Mesodermal cell (in vitro differentiated cells): ENCODE measurements around the gene PARD3B.

ENCODE experiments used
- H3K27ac ChIP-seq: 2 replicates; pipeline ENCODE4 v1.7.0; 2013; ENCODE audit warnings: mild to moderate bottlenecking, low read depth, low read length, moderate library complexity; ENCODE audit not compliant: severe bottlenecking
- H3K36me3 ChIP-seq: 2 replicates; pipeline ENCODE4 v1.7.1; 2013; ENCODE audit warnings: mild to moderate bottlenecking, low read length, moderate library complexity; ENCODE audit not compliant: control insufficient read depth, insufficient read depth
- H3K4me1 ChIP-seq: one replicate; pipeline ENCODE4 v1.7.1; 2013; ENCODE audit warnings: mild to moderate bottlenecking, low read length; ENCODE audit not compliant: insufficient read depth, control insufficient read depth, poor library complexity, severe bottlenecking
- H3K4me3 ChIP-seq: 2 replicates; pipeline ENCODE4 v1.7.0; 2013; ENCODE audit warnings: low read length, control low read depth, mild to moderate bottlenecking; ENCODE audit not compliant: insufficient read depth, poor library complexity, severe bottlenecking; ENCODE audit errors: extremely low read depth
- H3K9me3 ChIP-seq: 2 replicates; pipeline ENCODE4 v1.7.1; 2013; ENCODE audit warnings: mild to moderate bottlenecking, low read length, moderate library complexity; ENCODE audit not compliant: control insufficient read depth
- WGBS, 2 experiments: methylation state at CpG; one replicate each; pipeline ENCODE4 v1.1.5; 2013; ENCODE audit warnings: missing lambda C conversion rate in 2 of 2; ENCODE audit not compliant: insufficient coverage in 2 of 2; 5-methylcytosine and 5-hydroxymethylcytosine counted together

The PARD3B gene

DNA sequence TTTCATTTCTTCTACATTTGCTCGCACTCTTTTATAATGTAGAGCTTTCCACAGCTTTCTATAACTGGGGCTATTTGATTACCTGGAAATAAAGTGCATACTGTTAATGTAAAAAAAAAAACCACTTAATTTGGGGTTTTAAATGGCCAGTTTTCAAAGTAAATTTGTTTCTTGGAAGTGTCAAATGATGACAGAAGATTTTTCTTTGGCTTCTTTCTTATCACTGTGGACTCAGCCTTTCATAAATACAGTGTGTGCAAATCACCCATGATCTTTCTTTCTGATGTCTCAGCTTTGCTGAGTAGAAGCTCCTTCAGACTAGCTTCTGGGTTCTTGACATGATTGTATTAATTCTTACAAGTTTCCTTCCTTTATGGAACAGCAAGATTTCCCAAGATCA lies 525.6 kb downstream of the PARD3B start:
- Histone ChIP-seq H3K4me3 (no peak overlapping the region), H3K9me3 (no peaks in the 10 kb centered on the region), H3K36me3 (no peaks in the 10 kb centered on the region), H3K27ac (no peak overlapping the region), H3K4me1 (no peaks in the 10 kb centered on the region)
- WGBS, 2 experiments = no CpG with 5 or more reads among the region's 1 CpG

- no CpG with 5 or more reads among the region's 2 CpGs for WGBS, 2 experiments
- Histone ChIP-seq H3K36me3 (no peaks in the 10 kb centered on the region), H3K4me1 (no peaks in the 10 kb centered on the region), H3K4me3 (no peak overlapping the region), H3K27ac (no peak overlapping the region), H3K9me3 (no peaks in the 10 kb centered on the region)
These were observed 528.3 kb downstream of the PARD3B start for GRCh38 chr2:205073433-205074020.

DNA sequence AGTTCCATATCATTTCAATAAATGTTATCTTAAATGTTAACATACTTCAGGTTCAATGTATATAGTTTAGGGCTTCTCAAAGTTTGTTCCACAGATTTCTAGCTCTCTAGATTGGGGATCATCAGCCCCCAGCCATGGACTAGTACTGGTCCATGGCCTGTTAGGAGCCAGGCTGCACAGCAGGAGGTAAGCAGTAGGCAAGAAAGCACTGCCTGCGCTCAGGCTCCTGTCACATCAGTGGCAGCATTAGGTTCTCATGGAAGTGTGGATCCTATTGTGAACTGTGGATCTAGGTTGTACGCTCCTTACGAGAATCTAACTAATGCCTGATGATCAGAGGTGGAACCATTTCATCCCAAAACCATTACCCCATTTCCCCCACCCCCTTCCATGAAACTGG lies 531.1 kb downstream of the PARD3B start:
- no peaks in the 10 kb centered on the region for H3K9me3 ChIP-seq
- no peaks in the 10 kb centered on the region for H3K36me3 ChIP-seq
- H3K4me1 ChIP-seq = no peaks in the 10 kb centered on the region
- 80 to 92% methylated on average over 1 to 2 of the region's 3 CpGs for WGBS, 2 experiments
- H3K27ac ChIP-seq = no peak overlapping the region
- no peak overlapping the region for H3K4me3 ChIP-seq

DNA sequence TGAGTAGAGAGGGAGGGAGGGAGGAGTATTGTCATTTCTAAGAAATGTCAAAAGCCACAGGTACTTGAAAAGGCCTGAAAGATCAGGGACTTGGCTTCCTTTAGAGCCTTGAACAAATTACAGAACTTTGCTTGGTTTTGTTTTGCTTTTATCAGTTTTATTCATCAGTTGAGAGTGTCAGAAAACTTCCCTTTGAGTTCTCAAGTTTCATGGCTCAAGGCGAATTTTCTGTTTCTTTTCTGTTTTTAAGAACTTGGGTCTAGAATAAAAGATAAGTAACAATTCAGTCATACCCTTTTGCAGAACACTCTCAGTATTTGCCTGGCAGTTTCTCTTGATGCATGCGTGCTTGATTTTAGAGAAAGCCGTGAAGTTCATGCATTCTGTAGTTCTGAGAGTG lies 531.9 kb downstream of the PARD3B start:
- H3K27ac ChIP-seq = no peak overlapping the region
- no peaks in the 10 kb centered on the region for H3K36me3 ChIP-seq
- WGBS, 2 experiments = 86 to 92% methylated on average over 2 of the region's 3 CpGs
- no peaks in the 10 kb centered on the region for H3K9me3 ChIP-seq
- H3K4me3 ChIP-seq = no peak overlapping the region
- no peaks in the 10 kb centered on the region for H3K4me1 ChIP-seq

- H3K9me3 ChIP-seq = no peaks in the 10 kb centered on the region
- no peak overlapping the region for H3K4me3 ChIP-seq
- no peak overlapping the region for H3K27ac ChIP-seq
- 88 to 95% methylated on average over 3 to 4 of the region's 6 CpGs for WGBS, 2 experiments
- no peaks in the 10 kb centered on the region for H3K4me1 ChIP-seq
- no peaks in the 10 kb centered on the region for H3K36me3 ChIP-seq
These were observed 533.5 kb downstream of the PARD3B start for GRCh38 chr2:205078762-205079161.

DNA sequence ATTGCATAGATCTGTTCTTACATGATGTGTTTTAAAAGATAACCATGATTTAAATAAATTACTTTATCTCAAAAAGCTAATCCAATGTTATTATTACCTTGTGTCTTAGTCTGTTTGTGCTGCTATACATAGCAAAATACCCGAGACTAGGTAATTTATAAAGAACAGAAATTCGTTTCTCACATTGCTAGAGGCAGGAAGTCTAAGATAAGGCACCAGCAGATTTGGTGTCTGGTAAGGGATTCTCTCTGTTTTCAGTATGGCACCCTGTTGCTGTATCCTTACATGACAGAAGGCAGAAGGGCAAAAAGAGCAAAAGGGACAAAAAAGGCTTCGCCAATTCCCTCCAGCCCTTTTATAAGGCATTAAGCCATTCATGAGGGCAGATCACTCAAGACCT lies 533.9 kb downstream of the PARD3B start:
- Histone ChIP-seq H3K27ac (no peak overlapping the region), H3K4me1 (no peaks in the 10 kb centered on the region), H3K4me3 (no peak overlapping the region), H3K9me3 (no peaks in the 10 kb centered on the region), H3K36me3 (no peaks in the 10 kb centered on the region)
- 88 to 94% methylated on average over 1 to 2 of the region's 3 CpGs for WGBS, 2 experiments

DNA sequence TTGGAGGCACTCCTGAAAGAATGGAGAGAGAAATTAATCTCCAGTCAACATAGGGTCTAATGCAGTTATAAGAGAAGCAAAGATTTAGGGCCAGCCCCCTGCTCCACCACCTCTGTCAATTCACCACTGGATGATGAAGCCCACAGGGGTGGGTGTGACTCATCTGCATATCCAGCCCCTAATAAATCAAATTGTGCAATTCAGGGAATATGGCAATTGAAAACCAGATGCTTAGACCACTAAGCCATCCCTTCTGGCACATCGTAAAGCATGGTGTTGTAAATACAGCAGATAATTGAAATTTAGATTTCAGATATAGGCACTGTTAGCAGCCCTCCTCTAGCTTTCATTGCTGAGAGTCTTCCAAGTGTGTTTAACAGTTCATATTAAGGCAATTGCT lies 541.4 kb downstream of the PARD3B start:
- Histone ChIP-seq H3K9me3 (no peaks in the 10 kb centered on the region), H3K4me1 (no peaks in the 10 kb centered on the region), H3K36me3 (no peaks in the 10 kb centered on the region), H3K27ac (no peak overlapping the region), H3K4me3 (no peak overlapping the region)
- WGBS, 2 experiments = no CpG with 5 or more reads among the region's 1 CpG

GRCh38 chr2:205087862-205088261 lies 542.6 kb downstream of the PARD3B start:
- H3K9me3 ChIP-seq = no peaks in the 10 kb centered on the region
- H3K4me1 ChIP-seq = no peaks in the 10 kb centered on the region
- no peak overlapping the region for H3K27ac ChIP-seq
- H3K4me3 ChIP-seq = no peak overlapping the region
- no peaks in the 10 kb centered on the region for H3K36me3 ChIP-seq
- WGBS, 2 experiments = 87 to 96% methylated on average over 2 of the region's 4 CpGs

DNA sequence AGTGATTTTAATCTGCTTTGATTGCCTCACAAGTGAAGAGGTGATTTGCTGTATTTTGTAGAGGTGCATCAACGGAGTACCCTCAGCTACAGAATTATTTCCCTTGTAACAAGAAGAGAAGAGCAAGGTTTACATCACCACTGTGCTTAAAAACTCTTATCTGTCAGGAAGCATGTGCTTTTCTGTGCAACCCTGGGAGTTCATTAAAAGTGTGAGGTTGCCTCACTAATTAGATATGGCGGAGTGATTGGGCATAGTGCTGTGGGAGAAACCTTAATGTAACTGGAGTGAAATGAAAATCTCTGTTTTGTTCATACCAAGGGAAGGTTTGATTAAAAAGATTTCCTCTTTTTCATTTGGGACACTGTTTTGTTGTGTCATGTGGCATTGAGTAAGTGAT lies 544.7 kb downstream of the PARD3B start:
- no peak overlapping the region for H3K27ac ChIP-seq

GRCh38 chr2:205091411-205091810 lies 546.1 kb downstream of the PARD3B start:
- no peaks in the 10 kb centered on the region for H3K9me3 ChIP-seq
- no peak overlapping the region for H3K4me3 ChIP-seq
- no peaks in the 10 kb centered on the region for H3K4me1 ChIP-seq
- no CpG with 5 or more reads among the region's 3 CpGs for WGBS, 2 experiments
- no peaks in the 10 kb centered on the region for H3K36me3 ChIP-seq
- no peak overlapping the region for H3K27ac ChIP-seq

More for the DNA sequence above, 544.7 kb downstream of the PARD3B start:
- Histone ChIP-seq H3K36me3 (no peaks in the 10 kb centered on the region), H3K4me1 (no peaks in the 10 kb centered on the region), H3K9me3 (no peaks in the 10 kb centered on the region), H3K4me3 (no peak overlapping the region)
- WGBS, 2 experiments = 33 to 50% methylated on average over 1 of the region's 2 CpGs

DNA sequence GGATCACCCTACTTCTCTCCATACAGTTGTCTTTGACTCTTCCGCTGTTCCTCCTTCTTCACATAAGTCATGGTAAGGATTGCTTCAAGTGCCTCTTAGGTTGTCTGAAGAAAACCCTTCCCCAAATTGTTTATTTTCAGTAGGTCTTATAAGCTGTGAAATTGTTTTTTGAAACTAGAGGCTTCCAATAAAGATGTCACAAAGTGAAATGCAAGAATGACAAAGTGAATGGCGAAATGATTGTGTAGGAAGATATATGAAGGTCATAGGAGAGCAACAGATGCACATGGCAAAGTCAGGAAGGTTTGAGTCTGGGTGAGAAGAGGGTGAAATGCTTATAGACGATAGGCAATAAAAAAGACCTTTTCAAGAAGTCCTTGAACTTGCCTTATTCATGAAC lies 548.8 kb downstream of the PARD3B start:
- H3K4me1 ChIP-seq = no peaks in the 10 kb centered on the region
- no peaks in the 10 kb centered on the region for H3K36me3 ChIP-seq
- H3K27ac ChIP-seq = no peak overlapping the region
- WGBS, 2 experiments = 85 to 97% methylated on average over 2 of the region's 3 CpGs
- H3K9me3 ChIP-seq = no peaks in the 10 kb centered on the region
- no peak overlapping the region for H3K4me3 ChIP-seq
